C4-2B (cell line): ENCODE measurements around the gene CYP46A1.

ENCODE experiments used
- CTCF ChIP-seq: fragments of 450-650 bp; conservative IDR thresholded peaks from 2 replicates; pipeline ENCODE4 v1.5.1; 2017; ENCODE audit warnings: mild to moderate bottlenecking
- ZFX ChIP-seq: fragments of 450-650 bp; IDR thresholded peaks from 2 replicates; pipeline ENCODE4 v1.6.1; 2017

- TF ChIP-seq CTCF (no peak), ZFX (no peak)
Observed at GRCh38 chr14:99731547-99732435, 47.7 kb downstream of the CYP46A1 start.
